WERI-Rb-1 (cell line): ENCODE results near the gene ST6GALNAC1.

ENCODE experiments used
- DNase-seq: peaks from one replicate; pipeline ENCODE4 v3.0.0-alpha.2; 2020
- H3K27ac ChIP-seq: fragments of 250-450 bp; sonication (Bioruptor Pico); 2 replicates; pipeline ENCODE4 v1.5.1; 2020; ENCODE audit warnings: mild to moderate bottlenecking, moderate library complexity
- H3K27me3 ChIP-seq: fragments of 250-450 bp; sonication (Bioruptor Pico); 2 replicates; pipeline ENCODE4 v1.5.1; 2021; ENCODE audit warnings: mild to moderate bottlenecking, low read depth, moderate library complexity; ENCODE audit not compliant: insufficient read depth, severe bottlenecking
- H3K36me3 ChIP-seq: fragments of 250-450 bp; sonication (Bioruptor Pico); 2 replicates; pipeline ENCODE4 v1.5.1; 2020; ENCODE audit warnings: mild to moderate bottlenecking, moderate library complexity
- H3K4me3 ChIP-seq: 2 replicates; pipeline ENCODE4 v1.5.1; 2011; ENCODE audit warnings: low read depth, mild to moderate bottlenecking, control low read depth, low read length
- H3K9me3 ChIP-seq: fragments of 250-450 bp; sonication (Bioruptor Pico); 2 replicates; pipeline ENCODE4 v1.5.1; 2021; ENCODE audit warnings: mild to moderate bottlenecking, moderate library complexity; ENCODE audit not compliant: severe bottlenecking
- TF ChIP-seq, protein P1 (sequence below): IDR thresholded peaks from 2 replicates; pipeline ENCODE4 v1.5.1; 2011; ENCODE audit warnings: low read depth, mild to moderate bottlenecking, control low read depth, inconsistent platforms, low read length

The ST6GALNAC1 gene

DNA sequence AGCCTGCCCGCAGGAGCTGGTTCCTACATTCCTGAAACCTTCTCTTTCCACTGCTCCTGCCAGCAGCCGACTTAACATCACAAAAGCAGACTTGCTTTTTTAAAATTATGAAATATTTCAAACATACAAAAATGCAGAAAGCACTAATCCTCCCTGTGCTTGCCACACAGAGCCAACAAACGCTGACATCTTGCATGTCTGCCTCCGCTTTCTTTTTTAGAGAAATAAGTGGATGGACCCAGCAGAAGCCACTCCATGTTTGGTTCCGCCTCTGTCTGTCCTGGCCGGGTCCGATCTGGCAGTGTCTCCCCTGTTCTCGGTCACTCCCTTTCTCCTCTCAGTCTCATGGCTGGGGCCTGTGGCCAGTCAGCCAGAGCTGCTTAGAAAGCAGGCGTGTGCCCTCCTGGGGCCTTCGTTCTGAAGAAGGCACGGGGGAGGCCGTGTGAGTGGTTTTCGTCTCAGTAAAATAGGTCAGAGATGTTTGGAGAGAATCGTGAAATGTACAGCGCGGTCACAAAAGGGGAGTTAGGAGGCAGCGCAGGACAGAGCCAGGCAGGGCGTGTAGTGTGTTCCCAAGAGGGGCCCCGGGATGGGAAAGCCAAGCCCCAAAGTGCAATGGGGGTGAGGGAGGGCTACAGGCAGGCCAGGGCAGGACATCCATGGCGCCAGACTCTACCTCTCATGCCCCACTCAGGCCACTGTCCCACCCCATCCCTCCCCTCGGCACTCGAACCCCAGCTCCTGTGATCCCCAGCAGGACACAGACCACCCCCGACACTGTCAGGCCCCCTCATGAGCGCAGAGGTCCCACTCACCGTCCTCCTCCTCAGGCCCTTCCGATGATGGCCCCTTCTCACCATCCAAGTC lies 44.0 kb upstream of the ST6GALNAC1 start:
- H3K27ac ChIP-seq: no peak overlapping the region
- no peaks in the 10 kb centered on the region for H3K27me3 ChIP-seq
- peaks cover 47% of the 10 kb centered on the region for H3K36me3 ChIP-seq
- no peak for DNase-seq
- no peaks in the 10 kb centered on the region for H3K9me3 ChIP-seq
- TF ChIP-seq, protein P1, sequence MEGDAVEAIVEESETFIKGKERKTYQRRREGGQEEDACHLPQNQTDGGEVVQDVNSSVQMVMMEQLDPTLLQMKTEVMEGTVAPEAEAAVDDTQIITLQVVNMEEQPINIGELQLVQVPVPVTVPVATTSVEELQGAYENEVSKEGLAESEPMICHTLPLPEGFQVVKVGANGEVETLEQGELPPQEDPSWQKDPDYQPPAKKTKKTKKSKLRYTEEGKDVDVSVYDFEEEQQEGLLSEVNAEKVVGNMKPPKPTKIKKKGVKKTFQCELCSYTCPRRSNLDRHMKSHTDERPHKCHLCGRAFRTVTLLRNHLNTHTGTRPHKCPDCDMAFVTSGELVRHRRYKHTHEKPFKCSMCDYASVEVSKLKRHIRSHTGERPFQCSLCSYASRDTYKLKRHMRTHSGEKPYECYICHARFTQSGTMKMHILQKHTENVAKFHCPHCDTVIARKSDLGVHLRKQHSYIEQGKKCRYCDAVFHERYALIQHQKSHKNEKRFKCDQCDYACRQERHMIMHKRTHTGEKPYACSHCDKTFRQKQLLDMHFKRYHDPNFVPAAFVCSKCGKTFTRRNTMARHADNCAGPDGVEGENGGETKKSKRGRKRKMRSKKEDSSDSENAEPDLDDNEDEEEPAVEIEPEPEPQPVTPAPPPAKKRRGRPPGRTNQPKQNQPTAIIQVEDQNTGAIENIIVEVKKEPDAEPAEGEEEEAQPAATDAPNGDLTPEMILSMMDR: no peak
- no peak overlapping the region for H3K4me3 ChIP-seq

DNA sequence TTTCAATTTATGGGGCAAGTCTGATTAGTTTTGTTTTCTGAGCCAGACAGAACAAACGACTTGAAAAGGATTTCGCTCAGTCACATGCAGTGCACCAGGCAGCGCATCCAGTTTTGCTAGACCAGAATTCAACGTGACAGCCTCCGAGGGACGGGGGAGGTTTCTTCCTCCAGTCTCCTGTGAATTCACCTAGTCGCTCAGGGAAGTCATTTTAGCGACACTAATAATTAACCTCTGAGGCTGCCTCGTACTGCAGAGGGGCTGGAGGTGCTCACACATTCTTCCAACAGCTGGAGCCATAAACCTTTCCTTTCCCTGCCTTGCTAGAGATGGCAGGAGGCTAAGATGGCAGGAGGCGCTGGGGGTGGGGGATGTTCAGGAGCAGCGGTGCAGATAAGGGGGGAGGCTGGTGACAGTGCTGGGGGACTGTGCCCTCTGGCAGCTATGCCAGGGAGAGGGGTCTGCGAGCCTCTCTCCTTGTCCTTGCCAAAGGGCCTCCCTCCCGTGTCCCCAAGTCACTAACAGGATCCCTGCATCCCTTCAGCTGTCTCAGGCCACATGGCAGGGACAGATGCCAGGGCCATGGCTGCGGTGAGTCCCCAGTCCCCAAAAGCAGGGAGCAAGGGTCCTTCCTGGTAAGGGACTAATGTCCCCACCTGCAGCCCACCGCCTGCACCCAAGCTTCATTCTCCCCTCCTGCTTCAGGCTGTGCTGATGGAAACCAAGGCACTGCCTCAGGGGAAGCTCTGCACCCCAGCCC lies 43.2 kb upstream of the ST6GALNAC1 start:
- DNase-seq: no peak
- TF ChIP-seq, protein P1: no peak
- Histone ChIP-seq H3K27ac (no peak overlapping the region), H3K36me3 (peaks cover 55% of the 10 kb centered on the region), H3K4me3 (no peak overlapping the region), H3K27me3 (no peaks in the 10 kb centered on the region), H3K9me3 (no peaks in the 10 kb centered on the region)

DNA sequence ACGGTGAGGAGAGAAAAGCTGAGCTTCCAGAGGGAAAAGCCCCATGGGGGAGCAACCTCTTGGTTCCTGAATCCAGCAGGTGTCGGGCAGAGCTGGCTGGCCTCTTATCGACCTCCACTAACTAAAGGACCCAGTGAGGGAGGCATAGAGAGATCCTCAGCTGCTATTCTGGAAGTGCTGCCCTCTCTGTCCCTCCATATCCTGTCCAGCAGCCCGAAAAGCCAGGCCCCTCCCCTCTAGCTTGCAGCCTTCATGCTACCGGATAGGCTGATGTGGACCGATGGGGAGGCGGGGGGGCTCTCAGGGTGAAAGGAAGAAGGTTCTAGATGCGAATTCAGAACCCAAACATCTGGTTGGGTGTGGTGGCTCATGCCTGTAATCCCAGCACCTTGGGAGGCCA lies 42.3 kb upstream of the ST6GALNAC1 start:
- Histone ChIP-seq H3K4me3 (no peak overlapping the region), H3K36me3 (peaks cover 58% of the 10 kb centered on the region), H3K27ac (no peak overlapping the region), H3K9me3 (no peaks in the 10 kb centered on the region), H3K27me3 (no peaks in the 10 kb centered on the region)
- DNase-seq: no peak
- TF ChIP-seq, protein P1: no peak

DNA sequence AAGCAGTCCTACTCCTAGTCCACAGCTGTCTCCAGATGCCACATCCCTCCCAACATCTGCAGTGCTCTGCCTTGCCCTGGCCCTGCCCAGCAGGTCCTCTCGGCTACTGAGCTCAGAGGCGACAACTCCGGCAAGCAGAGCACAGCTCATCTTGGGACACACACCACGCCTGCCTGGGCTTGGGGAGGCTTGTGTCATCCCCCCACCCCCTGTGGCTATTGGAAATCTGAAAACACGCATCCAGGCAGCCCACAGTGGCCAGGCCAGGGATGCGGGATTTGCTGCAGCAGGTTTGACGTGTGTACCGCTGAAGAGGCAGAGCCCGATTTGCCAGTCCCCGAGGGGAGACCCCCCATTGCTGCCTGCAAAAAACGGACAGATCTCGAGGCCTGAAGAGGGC lies 41.8 kb upstream of the ST6GALNAC1 start:
- TF ChIP-seq, protein P1: no peak

DNA sequence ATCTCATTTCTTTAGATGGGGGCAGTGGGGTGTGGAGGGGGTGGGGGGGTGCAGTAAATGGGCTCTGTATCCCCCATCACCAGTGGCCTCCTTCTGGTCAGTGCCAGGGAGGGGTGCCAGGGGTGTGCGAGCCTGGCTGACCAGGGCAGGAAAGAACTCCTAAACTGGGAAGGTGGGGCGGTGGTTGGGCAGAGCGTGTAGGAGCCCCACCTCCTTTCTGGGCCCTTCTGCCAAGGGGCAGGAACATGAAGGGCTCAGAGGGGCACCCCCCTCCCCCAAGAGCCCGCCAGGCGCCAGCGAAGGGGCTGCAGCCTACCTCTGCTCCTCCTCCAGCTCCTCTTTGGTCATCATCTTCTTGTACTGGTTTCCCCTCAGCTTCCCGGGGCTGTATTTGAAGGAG lies 41.2 kb upstream of the ST6GALNAC1 start:
- TF ChIP-seq, protein P1: no peak
- Histone ChIP-seq H3K27me3 (no peaks in the 10 kb centered on the region), H3K9me3 (no peaks in the 10 kb centered on the region), H3K4me3 (no peak overlapping the region), H3K36me3 (peaks cover 61% of the 10 kb centered on the region), H3K27ac (no peak overlapping the region)
- DNase-seq: no peak

More for the DNA sequence above, 41.8 kb upstream of the ST6GALNAC1 start:
- H3K36me3 ChIP-seq: peaks cover 61% of the 10 kb centered on the region
- no peak overlapping the region for H3K27ac ChIP-seq
- H3K4me3 ChIP-seq: no peak overlapping the region
- no peaks in the 10 kb centered on the region for H3K27me3 ChIP-seq
- no peaks in the 10 kb centered on the region for H3K9me3 ChIP-seq
- no peak for DNase-seq
